ENCODE measurements around the gene REX1BD. TPM values are rescaled to one million over a fixed set of nuclear protein-coding genes. Genes with fewer than 3 reads are reported as not detected.
"Not testable (repeated sequence)": the region's sequence is repeated elsewhere in the genome, so short reads cannot be mapped to it uniquely, and the experiment has no call there.

Gene REX1BD
- polyA plus RNA-seq, 4 donors, result 17.4 to 50.8 (median 21.9) TPM

DNA sequence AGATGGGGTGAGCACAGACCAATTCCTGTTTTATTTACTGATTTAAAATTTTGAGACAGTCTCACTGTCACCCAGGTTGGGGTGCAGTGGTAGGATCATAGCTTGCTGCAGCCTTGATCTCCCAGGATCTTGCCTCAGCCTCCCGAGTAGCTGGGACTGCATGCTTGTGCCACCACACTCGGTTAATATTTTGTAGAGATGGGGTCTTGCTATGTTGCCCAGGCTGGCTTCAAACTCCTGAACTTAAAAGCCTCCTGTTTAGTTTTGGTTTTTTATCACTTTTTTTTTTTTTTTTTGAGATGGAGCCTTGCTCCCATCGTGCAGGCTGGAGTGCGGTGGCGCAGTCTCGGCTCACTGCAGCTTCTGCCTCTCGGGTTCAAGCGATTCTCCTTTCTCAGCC lies 12.2 kb upstream of the REX1BD start:
- DNase-seq (ENCODE audit: low read depth in 4 of 4, low spot score in 3 of 4), result no peak

DNA sequence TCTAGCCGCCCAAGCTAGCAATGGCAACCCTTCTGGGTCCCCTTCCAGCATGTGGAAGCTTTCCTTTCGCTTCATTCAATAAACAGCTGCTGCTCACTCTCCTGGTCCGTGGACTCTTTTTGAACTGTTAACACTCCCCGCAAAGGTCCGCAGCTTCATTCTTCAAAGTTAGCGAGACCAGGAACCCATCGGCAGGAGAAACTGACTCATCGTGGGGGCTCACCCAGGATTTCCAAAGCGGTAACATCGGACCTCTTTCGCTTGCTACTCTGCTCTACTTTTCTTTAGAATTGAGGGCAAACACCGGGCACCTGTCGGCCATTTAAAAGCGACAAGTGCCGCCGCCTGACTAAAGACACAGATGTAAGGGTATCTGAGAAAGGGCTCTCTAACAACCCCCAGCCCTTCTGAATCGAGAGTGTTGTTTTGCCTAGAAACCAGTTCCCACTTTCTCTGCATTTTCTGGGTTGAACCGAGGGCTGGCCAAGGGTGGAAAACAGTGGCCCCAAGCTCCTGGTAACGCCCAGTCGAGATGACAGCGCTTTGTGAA lies 11.2 kb upstream of the REX1BD start:
- DNase-seq (ENCODE audit: low read depth in 4 of 4, low spot score in 3 of 4), result no peak

DNA sequence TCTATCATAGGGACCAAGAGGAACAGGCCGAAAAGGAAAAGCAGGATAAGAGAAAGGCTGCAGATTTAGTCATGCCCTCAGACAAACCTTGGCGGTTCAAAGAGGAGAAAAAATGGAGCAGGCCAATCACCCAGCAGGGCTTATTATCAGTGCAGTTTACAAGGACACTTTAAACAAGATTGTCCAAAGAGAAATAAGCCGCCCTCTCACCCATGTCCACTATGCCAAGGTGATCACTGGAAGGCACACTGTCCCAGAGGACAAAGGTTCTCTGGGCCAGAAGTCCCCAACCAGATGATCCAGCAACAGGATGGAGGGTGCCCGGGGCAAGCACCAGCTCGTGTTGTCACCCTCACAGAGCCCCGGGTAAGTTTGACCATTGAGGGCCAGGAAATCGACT lies 8.3 kb upstream of the REX1BD start:
- DNase-seq (ENCODE audit: low read depth in 4 of 4, low spot score in 3 of 4), result no peak

DNA sequence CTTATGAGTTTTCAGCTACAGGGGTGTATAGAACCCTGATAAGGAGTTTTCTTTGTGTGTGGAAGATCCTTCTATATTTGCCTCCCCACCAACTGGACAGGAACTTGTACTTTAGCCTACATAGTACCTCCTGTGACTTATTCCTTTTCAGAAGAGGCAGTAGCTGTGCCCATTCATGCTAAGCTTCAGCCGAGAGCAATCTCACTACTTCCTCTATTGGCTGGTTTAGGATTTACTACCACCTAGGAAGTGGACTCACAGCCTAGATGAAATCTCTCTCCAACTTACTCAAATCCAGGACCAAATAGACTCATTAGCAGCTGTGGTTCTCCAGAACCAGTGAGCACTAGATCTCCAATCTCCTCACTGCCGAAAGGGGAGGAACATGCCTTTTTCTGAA lies 2.3 kb upstream of the REX1BD start:
- no peak for DNase-seq (ENCODE audit: low read depth in 4 of 4, low spot score in 3 of 4)

DNA sequence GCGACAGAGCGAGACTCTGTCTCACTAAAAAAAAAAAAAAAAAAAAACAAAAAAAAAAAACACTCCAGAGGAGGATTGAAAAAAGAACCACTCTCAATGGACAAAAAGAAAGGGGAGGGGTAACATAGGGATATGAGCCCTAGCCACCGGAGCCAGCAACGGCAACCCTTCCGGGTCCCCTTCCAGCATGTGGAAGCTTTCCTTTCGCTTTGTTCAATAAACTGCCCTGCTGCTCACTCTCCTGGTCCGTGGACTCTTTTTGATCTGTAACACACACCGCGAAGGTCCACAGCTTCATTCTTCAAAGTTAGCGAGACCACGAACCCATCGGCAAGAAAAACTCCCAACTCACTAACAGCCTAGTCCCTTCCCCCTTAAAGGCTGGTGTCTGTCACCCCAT lies 1.0 kb upstream of the REX1BD start:
- DNase-seq (ENCODE audit: low read depth in 4 of 4, low spot score in 3 of 4), result no peak

DNA sequence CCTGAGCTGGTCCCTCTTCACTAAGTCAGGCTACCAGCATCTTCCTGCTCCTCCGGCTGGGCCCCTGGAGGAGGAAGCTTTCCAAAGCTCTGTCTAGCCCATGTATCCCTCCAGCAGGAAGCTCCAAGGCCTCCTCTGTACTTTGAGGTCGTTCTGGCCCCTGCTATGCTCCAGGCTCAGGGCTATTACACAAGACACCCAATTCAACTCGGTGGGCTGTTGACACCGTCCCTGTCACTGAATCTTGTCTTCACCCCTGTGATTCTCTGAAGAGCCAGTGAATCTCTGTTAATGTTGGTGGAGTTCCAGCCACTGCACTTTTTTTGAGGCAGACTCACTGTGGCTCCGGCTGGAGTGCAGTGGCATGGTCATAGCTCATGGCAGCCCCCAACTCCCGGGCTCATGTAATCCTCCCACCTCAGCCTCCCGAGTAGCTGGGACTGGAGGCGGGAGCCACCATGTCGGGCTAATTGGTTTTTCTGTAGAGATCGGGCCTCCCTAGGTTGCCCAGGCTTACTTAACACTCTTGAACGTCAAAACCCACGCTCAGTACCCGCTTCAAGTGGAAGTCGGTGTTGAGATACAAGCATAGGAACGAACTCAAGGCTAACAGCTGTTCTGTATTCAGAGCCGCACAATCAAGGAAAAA lies 512 bp upstream of the REX1BD start:
- no peak for DNase-seq (ENCODE audit: low read depth in 4 of 4, low spot score in 3 of 4)

DNA sequence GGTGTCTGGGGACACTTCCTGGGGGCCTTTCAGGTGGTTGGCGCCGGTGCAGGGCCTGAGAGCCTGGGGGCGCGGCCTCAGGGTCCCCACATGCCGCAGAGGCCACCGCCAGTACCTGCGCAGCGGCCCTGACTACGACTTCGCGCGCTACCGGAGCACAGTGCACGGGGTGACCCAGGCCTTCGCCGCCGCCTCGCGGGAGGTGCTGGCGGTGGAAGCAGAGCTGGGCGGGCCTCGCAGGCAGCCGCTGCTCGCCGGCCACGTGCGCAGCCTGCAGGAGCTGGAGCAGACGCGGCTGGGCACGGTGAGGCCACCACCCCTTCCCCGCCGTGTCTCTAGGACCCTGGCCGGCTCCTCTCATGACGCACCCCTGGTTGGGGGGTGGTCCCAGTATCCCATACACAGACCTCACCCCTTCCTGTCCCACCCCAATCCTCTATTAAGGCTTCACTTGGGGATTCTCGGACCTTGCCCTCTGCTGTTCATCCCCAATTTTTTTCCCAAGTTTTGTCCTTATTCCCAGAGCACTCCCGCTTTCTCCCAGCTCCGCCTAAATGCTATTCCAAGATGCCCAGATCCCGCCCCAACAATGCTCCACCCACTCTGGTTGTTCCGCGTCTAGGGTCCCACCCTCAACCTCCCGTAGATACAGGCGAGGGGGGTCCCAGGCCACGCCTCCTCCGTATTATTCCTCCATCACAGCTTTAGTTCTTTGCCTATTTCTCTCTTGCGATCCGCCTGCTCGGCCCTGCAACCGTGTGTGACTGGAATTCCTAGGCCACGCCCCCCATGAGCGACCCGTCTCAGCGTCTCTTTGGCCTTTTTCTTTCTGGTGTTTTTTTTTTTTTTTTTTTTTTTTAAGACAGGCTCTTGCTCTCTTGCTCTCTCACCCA lies 1.0 kb downstream of the REX1BD start:
- no peak for DNase-seq (ENCODE audit: low read depth in 4 of 4, low spot score in 3 of 4)

DNA sequence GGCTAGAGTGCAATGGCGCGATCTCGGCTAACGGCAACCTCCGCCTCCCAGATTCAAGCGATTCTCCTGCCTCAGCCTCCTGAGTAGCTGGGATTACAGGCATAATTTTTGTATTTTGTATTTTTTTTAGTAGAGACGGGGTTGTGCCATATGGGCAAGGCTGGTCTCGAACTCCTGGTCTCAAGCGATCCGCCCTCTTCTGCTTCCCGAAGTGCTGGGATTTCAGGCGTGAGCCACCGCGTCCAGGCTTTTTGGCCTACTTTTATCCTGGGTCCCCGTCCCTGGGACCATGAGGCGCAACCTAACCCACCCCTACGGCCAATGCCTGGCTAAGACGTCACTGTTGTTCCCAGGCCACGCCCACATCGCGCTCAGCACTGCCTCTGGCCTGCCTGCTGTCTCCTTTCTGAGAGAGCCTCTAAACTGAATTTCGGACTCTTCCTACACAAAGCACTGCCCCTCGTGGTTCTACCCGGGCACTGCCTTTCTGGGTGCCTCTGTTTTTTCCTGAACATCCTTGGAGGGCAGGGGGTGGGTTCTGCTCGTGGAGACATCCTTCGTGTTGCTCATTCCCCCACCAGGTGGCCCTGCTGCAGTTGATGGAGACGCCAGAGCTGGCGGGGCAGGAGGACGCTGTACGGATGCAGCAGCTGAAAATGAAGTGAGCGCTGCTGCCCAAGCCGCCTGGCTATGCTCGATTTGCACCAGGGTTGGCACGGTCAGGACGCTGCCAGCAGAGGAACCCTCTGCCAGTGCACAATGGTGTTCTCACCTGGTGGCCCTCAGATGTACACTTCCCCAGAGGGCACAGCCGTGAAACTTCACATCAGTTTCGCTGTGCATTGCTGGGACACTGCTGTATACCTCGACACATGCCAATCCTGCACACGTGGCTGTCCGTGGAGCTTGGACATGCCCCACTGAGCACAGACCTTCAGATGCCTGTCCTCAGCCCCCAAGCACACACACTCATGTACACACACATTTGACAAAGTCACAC lies 2.0 kb downstream of the REX1BD start:
- DNase-seq (ENCODE audit: low read depth in 4 of 4, low spot score in 3 of 4), result peak in 3 of 4 donors; percentile 56 to 74 (median 69)

DNA sequence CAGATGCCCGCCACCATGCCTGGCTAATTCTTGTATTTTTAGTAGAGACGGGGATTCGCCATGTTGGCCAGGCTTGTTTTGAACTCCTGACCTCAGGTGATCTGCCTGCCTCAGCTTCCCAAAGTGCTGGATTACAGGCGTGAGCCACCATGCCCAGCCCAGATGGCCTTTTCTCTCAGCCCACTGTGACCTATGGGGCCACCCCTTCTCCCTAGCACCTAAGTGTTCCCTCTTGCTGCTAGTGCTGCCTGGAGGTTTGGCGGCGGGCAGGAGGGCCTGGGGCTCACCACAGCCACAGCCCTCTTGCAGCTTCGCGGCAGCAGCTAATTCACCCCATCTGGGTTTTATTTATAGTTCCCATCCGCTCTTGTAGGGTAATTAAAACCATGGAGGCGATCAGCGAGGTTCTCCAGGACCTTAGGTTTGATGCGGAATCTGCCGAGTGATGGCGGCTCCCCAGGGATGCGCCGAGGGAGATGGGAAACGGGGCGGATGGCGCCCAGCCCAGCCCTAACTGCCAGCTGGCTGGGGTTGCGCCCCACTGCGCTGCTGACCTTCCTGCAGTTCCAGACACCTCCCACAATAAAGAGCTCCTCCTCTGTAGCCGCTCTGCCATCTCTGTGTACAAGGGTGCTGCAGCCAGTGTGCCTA lies 3.3 kb downstream of the REX1BD start:
- no peak for DNase-seq (ENCODE audit: low read depth in 4 of 4, low spot score in 3 of 4)

DNA sequence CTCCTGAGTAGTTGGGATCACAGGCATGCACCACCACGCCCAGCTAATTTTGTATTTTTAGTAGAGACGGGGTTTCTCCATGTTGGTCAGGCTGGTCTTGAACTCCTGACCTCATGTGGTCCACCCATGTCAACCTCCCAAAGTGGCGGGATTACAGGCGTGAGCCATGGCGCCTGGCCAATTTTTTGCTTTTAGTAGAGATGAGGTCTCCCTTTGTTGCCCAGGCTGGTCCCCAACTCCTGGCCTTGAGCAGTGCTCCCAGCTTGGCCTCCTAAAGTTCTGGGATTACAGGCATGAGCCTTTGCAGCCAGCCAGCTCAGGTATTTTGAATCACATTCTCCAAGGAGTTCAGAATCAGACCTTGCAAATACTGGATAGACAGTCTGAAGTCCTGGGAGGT lies 4.1 kb downstream of the REX1BD start:
- DNase-seq (ENCODE audit: low read depth in 4 of 4, low spot score in 3 of 4), result not testable (repeated sequence)

DNA sequence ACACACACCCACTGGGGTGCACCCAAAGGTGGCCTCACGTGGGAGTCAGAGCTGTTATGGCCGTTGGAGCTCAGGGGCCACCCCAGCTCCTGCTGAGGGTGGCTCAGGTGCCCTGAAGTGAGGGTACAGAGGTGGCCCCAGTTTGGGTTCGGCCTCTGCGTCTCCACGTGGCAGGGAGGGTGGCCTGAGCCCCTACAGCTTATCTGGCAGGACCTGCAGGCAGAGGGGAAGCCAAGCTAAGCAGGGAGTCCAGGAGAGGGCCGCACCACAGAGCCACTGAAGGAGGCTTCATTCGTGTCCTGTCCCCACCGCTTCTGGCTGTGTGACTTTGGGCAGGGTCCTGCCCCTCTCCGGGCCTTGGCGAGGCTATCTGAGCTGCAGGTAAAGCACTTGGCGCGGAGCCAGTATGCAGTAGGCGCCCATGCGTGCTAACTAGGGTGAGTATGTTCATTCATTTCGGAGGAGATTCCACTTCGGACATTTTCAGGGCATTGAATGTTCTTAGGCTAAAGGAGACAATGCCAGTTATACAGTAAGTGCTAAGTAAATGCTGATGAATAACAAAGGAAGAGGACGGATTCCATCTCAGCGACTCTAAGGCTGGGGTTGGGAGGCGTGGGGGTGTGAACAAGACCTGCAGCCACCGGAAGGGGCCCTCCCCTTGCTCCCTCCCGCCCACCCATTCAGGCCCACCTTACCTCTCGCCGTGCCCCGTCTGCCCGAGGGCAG lies 4.9 kb downstream of the REX1BD start:
- DNase-seq (ENCODE audit: low read depth in 4 of 4, low spot score in 3 of 4), result no peak

DNA sequence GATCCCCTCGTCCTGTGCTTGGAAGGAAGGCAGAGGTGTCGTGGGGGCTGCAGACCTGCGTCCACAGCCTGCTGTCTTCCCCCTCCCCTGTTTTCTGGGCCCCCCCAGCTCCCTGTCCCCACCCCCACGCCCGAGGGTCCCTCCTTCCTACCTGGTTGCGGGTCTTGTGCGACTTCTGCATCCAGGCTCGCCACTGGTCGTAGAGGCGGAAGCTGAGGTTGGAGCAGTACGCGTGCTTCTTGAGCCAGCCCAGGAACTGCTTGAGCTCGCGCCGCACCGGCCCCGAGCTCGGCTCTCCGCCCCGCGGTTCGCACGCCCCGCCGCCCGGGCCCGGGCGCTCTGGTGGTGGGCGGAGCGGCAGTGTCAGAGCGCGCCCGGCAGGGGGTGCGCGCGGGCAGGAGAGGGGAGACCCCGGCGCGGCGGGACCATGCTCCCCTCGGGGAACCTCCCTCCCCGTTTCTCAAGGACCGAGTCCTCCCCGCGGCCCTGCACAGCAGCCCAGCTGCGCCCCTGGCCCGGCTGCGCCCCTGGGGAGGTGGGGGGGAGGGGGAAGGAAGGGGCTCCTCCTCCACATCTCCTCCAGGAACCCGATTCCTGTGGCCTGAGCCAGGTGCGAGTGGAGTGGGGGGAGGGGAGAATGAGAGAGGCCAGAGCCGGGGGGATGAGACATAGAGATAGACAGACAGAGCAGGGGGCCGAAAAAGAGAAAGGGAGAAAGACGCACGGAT lies 5.7 kb downstream of the REX1BD start:
- peak in 2 of 4 donors; percentile 65 to 73 for DNase-seq (ENCODE audit: low read depth in 4 of 4, low spot score in 3 of 4)

DNA sequence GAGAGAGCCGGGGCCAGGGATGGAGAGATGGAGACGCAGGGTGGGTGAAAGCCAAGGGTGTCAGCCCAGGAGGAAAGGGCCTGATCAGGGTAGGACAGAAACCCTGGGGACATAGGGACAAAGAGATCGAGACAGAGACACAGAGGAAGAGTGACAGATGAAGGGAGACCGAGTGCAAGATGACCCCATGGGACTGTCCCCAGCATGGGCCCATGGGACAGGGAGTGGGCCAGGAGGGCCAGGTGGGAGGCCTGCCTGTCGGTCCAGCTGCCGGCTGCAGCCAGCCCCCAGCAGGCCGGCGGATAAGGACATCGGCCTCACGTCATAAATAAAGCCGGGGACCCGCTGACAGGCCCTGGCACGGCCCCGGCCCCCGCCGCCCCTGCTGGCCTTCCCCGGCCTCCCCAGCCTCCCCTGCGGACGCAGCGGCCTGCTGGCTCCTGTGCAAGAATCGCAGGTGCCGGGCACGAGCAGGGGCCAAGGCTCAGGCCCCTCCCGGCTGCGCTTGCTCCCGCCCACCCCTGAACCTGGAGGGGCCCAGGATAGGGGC lies 6.3 kb downstream of the REX1BD start:
- no peak for DNase-seq (ENCODE audit: low read depth in 4 of 4, low spot score in 3 of 4)

DNA sequence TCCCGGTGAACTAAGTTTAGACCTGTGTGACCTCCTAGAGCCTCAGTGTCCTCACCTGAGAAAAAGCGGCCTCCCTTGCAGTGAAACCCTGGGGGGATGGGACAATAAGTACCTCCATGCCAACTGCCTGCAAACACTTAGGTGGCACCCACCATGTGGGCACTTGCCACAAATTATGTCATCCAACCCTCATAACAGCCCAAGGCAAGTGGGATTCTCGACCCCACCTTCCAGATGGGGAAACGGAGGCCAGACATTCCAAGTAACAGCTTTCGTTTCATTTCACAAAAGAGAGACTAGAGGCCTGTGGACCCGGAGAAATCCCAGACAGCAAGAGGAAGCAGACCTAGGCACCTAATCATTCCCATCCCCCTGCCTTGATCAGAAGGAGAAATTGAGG lies 6.9 kb downstream of the REX1BD start:
- DNase-seq (ENCODE audit: low read depth in 4 of 4, low spot score in 3 of 4), result no peak

DNA sequence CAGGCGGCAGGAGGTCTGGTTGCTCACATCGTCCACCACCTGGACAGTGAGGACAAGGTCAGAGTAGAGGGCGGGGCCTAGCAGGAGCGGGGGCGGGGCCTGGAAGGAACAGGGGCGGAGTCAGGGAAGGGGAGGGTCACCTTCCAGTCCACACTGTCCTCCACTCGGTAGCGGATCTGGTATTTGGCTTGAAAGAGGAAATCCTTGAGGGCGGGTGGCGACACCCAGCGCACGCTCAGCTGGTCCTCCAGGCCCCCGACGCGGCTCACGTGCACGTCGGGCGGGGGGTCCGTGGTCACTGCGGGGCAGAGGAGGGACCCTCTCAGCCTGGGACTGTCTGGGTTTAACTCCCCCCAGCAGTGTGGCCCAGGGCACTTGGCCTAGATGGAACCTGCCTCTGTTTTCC lies 8.2 kb downstream of the REX1BD start:
- DNase-seq (ENCODE audit: low read depth in 4 of 4, low spot score in 3 of 4), result no peak

DNA sequence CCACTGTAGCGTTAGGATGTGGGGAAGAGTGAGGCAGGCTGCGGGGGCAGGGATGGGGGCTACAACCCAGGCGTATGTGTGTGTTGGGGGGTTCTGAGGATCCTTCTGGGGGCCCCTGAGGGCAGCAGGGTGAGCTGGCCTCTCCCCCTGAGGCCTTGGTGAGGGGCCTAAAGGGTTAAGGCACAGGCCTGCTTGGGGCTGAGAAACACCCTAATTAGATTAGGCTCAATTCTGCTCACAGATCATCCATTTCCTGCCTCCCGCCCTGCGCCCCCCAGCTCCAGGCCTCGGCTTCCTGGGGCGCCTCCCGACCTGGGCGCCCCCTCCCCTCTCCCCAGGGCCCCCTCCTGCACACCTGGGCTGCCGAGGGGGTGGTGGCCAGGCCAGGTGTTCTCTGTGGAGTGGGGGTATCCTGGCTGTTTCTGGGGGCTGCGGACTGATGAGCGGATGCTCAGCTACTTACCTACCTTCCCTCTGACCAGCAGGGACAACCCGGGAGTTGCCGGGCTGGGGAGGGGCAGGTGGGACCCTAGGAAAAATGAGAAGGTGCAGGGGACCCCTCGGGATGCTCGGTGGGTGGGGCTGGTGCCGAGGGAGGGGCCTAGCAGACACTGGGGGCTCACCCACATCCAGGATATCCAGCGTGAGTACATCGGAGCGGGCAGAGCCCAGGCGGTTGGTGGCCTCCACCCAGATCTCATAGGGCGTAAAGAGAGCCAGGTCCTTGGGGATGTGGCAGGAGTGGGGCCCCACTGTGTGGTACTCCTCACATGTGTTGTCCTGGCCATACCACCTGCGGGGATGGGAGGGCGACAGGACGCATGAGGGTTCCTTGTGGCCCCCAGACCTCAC lies 9.4 kb downstream of the REX1BD start:
- DNase-seq (ENCODE audit: low read depth in 4 of 4, low spot score in 3 of 4), result no peak

DNA sequence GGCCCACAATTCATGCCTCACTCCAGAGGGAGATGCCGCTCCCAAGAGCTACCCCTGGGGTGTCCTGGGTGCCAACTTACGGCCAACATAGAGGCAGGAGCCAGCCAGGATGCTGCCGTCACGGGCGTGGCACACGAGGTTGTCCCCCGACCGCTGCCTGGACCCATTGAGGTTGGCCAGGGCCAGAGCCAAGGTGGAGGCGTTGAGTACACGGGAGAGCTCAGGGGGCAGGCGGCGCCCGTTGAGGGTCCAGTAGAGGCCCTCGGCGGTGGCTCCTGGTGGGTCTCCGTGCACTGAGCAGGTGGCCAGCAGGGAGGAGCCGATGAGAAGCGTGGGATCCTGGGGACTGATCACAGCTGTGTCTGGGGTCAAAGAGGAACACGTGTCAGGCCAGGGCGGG lies 10.9 kb downstream of the REX1BD start:
- DNase-seq (ENCODE audit: low read depth in 4 of 4, low spot score in 3 of 4), result no peak
